HEK293T (cell line): ENCODE results near the gene LTBR.

Experiments used
- BHLHE40 ChIP-seq: fragments of 450-650 bp; IDR thresholded peaks from 2 replicates; pipeline ENCODE4 v1.6.1; 2016; ENCODE audit warnings: mild to moderate bottlenecking, moderate library complexity, borderline replicate concordance
- CTBP1 ChIP-seq: fragments of 450-650 bp; IDR thresholded peaks from 2 replicates; pipeline ENCODE4 v1.6.1; 2016; ENCODE audit warnings: borderline replicate concordance
- ELF4 ChIP-seq: fragments of 450-650 bp; IDR thresholded peaks from 2 replicates; pipeline ENCODE4 v1.6.1; 2017; ENCODE audit warnings: antibody characterized with exemption
- FOXA1 ChIP-seq: fragments of 450-650 bp; IDR thresholded peaks from 2 replicates; pipeline ENCODE4 v1.6.1; 2016; ENCODE audit warnings: mild to moderate bottlenecking
- FOXK2 ChIP-seq: fragments of 450-650 bp; IDR thresholded peaks from 2 replicates; pipeline ENCODE4 v1.6.1; 2016; ENCODE audit warnings: mild to moderate bottlenecking
- L3MBTL2 ChIP-seq: fragments of 450-650 bp; conservative IDR thresholded peaks from 2 replicates; pipeline ENCODE4 v1.6.1; 2016; ENCODE audit warnings: mild to moderate bottlenecking
- SP1 ChIP-seq: fragments of 450-650 bp; IDR thresholded peaks from 2 replicates; pipeline ENCODE4 v1.6.1; 2017
- SUZ12 ChIP-seq: fragments of 450-650 bp; IDR thresholded peaks from 2 replicates; pipeline ENCODE4 v1.6.1; 2016; ENCODE audit warnings: mild to moderate bottlenecking
- ZNF384 ChIP-seq: fragments of 450-650 bp; IDR thresholded peaks from 2 replicates; pipeline ENCODE4 v1.6.1; 2016

DNA sequence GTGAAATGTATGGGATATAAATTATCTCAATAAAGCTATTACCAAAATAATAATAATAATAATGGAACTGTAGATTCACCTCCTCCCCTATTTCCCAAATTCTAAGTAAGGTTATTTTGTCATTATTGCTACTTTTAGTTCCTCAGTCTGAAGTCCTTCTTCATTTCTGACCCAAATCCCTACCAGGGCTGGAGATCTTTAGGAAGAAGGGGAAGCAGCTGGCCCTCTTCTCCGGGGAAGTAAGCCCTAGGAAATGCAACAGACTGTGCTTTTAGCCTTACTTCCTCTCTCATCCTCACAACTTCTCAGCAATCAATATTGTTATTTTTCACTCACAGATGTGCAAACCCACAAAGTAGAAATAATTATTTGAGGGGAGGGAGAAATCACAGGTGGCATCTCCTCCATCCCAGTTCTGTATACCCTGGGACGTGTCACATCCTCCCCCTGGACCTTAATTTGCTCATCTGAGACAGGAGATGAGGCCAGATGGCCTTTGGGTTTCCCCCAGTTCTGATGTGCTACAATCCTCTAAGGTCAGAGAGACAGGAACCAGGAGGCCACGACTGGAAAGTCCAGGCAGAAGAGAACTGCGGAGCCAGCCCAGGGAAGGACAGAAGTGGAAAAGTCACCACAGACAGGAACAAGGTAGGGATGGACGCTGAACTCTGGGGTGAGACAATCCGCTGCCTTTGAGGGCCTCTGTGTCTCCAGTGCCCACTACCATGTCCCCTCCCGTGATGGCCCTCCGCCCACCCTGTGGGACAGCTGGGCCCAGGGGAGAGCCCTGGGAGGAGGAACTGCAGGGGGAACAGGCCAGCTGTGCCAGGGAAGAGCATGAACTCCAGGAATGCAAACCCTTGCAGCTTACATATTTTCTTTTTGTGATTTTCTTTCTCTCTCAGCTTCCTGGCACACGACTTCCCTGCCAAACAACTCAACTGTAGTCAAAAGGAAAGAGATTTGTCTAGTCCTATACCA lies 31.5 kb upstream of the LTBR start:
- TF ChIP-seq L3MBTL2: no peak
- TF ChIP-seq SUZ12: no peak
- TF ChIP-seq ZNF384: no peak
- no peak for TF ChIP-seq BHLHE40
- TF ChIP-seq CTBP1: no peak
- no peak for TF ChIP-seq FOXK2
- no peak for TF ChIP-seq FOXA1
- TF ChIP-seq ELF4: no peak
- no peak for TF ChIP-seq SP1
